PC-3 (cell line): ENCODE data around the gene GPR45. TPM values are rescaled to one million over a fixed set of nuclear protein-coding genes. Genes with fewer than 3 reads are reported as not detected.

Source experiments
- ATAC-seq: fragments of 200-7000 bp; cut with Tn5 transposase; 2 replicates; pipeline ENCODE4 v1.9.1; 2020; ENCODE audit warnings: mild to moderate bottlenecking, moderate library complexity
- BruUV-seq: library from RNA; stranded (reverse); fragments of 400-500 nt; replicated peaks from 2 replicates; lab custom pipeline; 2021; lab: Mats Ljungman, UMichigan
- CTCF ChIA-PET: fragments of 300-600 bp; sonication (Branson Sonifier 250); formaldehyde crosslinking; loops from one replicate; lab custom pipeline; 2022; ENCODE audit warnings: antibody characterized with exemption; lab: Charles Lee
- POLR2A ChIA-PET: fragments of 300-600 bp; sonication (Branson Sonifier 250); formaldehyde crosslinking; loops from one replicate; lab custom pipeline; 2022; ENCODE audit warnings: antibody characterized with exemption; ENCODE audit not compliant: unreplicated experiment; lab: Charles Lee
- DNase-seq: peaks from one replicate; pipeline ENCODE4 v3.0.0-alpha.2; 2015
- H2AFZ ChIP-seq: fragments of 300-600 bp; sonication (generic); 2 replicates; pipeline ENCODE4 v1.6.0; 2016; ENCODE audit warnings: antibody characterized with exemption, low read length
- H3F3A ChIP-seq: fragments of 300-600 bp; sonication (generic); one replicate; pipeline ENCODE4 v1.6.0; 2017; ENCODE audit warnings: antibody characterized with exemption, low read length, control low read depth, mild to moderate bottlenecking; ENCODE audit not compliant: unreplicated experiment
- H3K27ac ChIP-seq: fragments of 300-600 bp; sonication (generic); 2 replicates; pipeline ENCODE4 v1.5.1; 2016; ENCODE audit warnings: mild to moderate bottlenecking, low read length
- H3K27me3 ChIP-seq: fragments of 300-600 bp; sonication (generic); 2 replicates; pipeline ENCODE4 v1.6.1; 2016; ENCODE audit warnings: low read length, mixed read lengths
- H3K36me3 ChIP-seq: fragments of 300-600 bp; sonication (generic); 2 replicates; pipeline ENCODE4 v1.6.1; 2016; ENCODE audit warnings: low read depth, mixed run types, low read length, mixed read lengths
- H3K4me1 ChIP-seq: fragments of 300-600 bp; sonication (generic); 2 replicates; pipeline ENCODE4 v1.5.1; 2016; ENCODE audit warnings: low read length; ENCODE audit not compliant: insufficient read depth
- H3K4me2 ChIP-seq: fragments of 300-600 bp; sonication (generic); 2 replicates; pipeline ENCODE4 v1.6.0; 2016; ENCODE audit warnings: low read length
- H3K4me3 ChIP-seq: fragments of 300-600 bp; sonication (generic); 2 replicates; pipeline ENCODE4 v1.5.1; 2016; ENCODE audit warnings: mild to moderate bottlenecking, low read length, mixed read lengths
- H3K79me2 ChIP-seq: fragments of 300-600 bp; sonication (generic); 2 replicates; pipeline ENCODE4 v1.6.1; 2017; ENCODE audit warnings: low read length, mixed read lengths
- H3K9ac ChIP-seq: fragments of 300-600 bp; sonication (generic); 2 replicates; pipeline ENCODE4 v1.6.0; 2016; ENCODE audit warnings: mild to moderate bottlenecking, low read length
- H3K9me2 ChIP-seq: fragments of 300-600 bp; sonication (generic); replicated peaks from 2 replicates; pipeline ENCODE4 v1.6.1; 2016; ENCODE audit warnings: mixed run types, low read length, mixed read lengths
- H3K9me3 ChIP-seq: fragments of 300-600 bp; sonication (generic); 2 replicates; pipeline ENCODE4 v1.6.1; 2016; ENCODE audit warnings: low read length, mixed read lengths
- H4K20me1 ChIP-seq: fragments of 300-600 bp; sonication (generic); 2 replicates; pipeline ENCODE4 v1.6.1; 2016; ENCODE audit warnings: low read length, mixed read lengths
- CTCF ChIP-seq: fragments of 300-600 bp; sonication (generic); conservative IDR thresholded peaks from 2 replicates; pipeline ENCODE4 v1.5.1; 2017; ENCODE audit warnings: antibody characterized with exemption, low read depth, mild to moderate bottlenecking, low read length
- EZH2 ChIP-seq: fragments of 300-600 bp; sonication (generic); IDR thresholded peaks from one replicate; pipeline ENCODE4 v1.6.1; 2017; ENCODE audit warnings: antibody characterized with exemption, mild to moderate bottlenecking, low read length; ENCODE audit not compliant: unreplicated experiment
- EZH2phosphoT487 ChIP-seq: fragments of 300-600 bp; sonication (generic); IDR thresholded peaks from 2 replicates; pipeline ENCODE4 v1.6.1; 2018; ENCODE audit warnings: mild to moderate bottlenecking, antibody characterized with exemption, low read length, borderline replicate concordance
- intact Hi-C: fragments of 100-400 bp; cut with micrococcal nuclease; formaldehyde crosslinking; loops from 2 replicates; pipeline ENCODE4 v1.9.0; 2023
- total RNA-seq: library from RNA; depleted of rRNA; stranded (reverse); fragments of >200 nt; gene quantifications from 2 replicates; pipeline ENCODE4 v1.2.3, GENCODE V29; 2014

The GPR45 gene
- total RNA-seq, 1 experiment from 2014 or later, result not detected

- DNase-seq (no peak), ATAC-seq (no peak)
- Histone ChIP-seq H3K9ac (no peak overlapping the region), H3K27ac (no peak overlapping the region), H2AFZ (no peak overlapping the region), H4K20me1 (no peaks in the 10 kb centered on the region), H3F3A (no peaks in the 10 kb centered on the region), H3K36me3 (no peaks in the 10 kb centered on the region), H3K27me3 (peaks cover 97% of the 10 kb centered on the region), H3K4me2 (no peak overlapping the region), H3K79me2 (no peaks in the 10 kb centered on the region), H3K9me2 (no peaks in the 10 kb centered on the region), H3K9me3 (no peaks in the 10 kb centered on the region), H3K4me3 (no peak overlapping the region), H3K4me1 (no peaks in the 10 kb centered on the region)
- intact Hi-C loops, result no loop called here
- CTCF ChIA-PET, result no interaction called here
- no TSS peak for BruUV-seq
- TF ChIP-seq EZH2, result no peak
- no peak for TF ChIP-seq EZH2phosphoT487
- no peak for TF ChIP-seq CTCF
- POLR2A ChIA-PET, result no interaction called here
Observed at GRCh38 chr2:105220604-105221003, 20.9 kb upstream of the GPR45 start.

DNA sequence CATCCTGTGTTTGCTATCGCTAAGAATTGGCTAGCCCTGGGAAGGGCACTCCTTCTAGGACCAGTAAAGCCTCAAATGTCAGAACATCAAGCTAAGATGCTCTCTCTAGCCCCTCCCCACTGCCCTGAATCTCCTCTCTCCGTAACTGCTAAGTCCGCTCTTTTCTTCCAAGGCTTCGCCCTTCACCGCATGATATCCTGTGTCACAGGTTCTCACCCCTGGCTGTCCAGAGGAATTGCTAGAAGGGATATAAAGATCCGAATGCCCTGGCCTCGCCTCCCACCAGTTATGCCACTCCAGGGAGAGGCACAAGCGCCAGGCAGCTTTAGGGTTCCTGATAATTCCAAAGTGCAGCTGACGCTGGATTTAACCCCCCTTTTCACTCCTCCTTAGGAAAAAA is 17.1 kb upstream of the GPR45 start:
- BruUV-seq, result no TSS peak
- Histone ChIP-seq H3K9ac (no peak overlapping the region), H3K27me3 (peaks cover 92% of the 10 kb centered on the region), H3K9me2 (no peaks in the 10 kb centered on the region), H3K36me3 (no peaks in the 10 kb centered on the region), H3K4me1 (no peaks in the 10 kb centered on the region), H3K9me3 (no peaks in the 10 kb centered on the region), H3K4me2 (no peak overlapping the region), H4K20me1 (no peaks in the 10 kb centered on the region), H3K27ac (no peak overlapping the region), H3F3A (no peaks in the 10 kb centered on the region), H2AFZ (no peak overlapping the region), H3K4me3 (no peak overlapping the region), H3K79me2 (no peaks in the 10 kb centered on the region)
- CTCF ChIA-PET, result no interaction called here
- TF ChIP-seq CTCF (no peak), EZH2phosphoT487 (no peak), EZH2 (no peak)
- ATAC-seq (no peak), DNase-seq (no peak)
- POLR2A ChIA-PET, result no interaction called here
- intact Hi-C loops, result no loop called here

DNA sequence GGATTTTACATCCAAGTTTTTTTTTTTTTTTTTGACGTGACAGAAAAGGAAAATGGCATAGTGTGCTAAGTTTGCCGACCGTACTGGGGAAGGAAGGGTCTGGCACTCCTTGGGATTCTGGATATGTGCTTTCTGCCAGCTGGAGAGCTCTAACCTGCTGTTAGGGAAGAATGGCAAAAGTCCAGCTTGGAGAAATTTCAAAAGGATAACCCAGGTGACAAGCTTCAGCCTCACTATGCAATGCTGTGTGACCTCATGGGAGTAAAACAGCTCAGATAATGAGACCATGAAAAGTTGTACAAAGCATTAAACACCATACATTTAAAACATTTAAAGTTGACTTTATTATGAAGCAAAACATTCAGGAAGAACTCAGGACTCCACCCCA is 10.3 kb upstream of the GPR45 start:
- Histone ChIP-seq H3K79me2 (no peaks in the 10 kb centered on the region), H3K27ac (no peak overlapping the region), H3K4me2 (no peak overlapping the region), H3K9ac (no peak overlapping the region), H3K9me3 (no peaks in the 10 kb centered on the region), H3K4me1 (no peaks in the 10 kb centered on the region), H3K9me2 (no peaks in the 10 kb centered on the region), H3K36me3 (no peaks in the 10 kb centered on the region), H2AFZ (no peak overlapping the region), H3F3A (no peaks in the 10 kb centered on the region), H3K27me3 (peaks cover 37% of the 10 kb centered on the region), H3K4me3 (no peak overlapping the region), H4K20me1 (no peaks in the 10 kb centered on the region)
- no peak for DNase-seq
- BruUV-seq, result no TSS peak
- TF ChIP-seq EZH2phosphoT487 (no peak), EZH2 (no peak), CTCF (no peak)
- no peak for ATAC-seq
- CTCF ChIA-PET, result no interaction called here
- intact Hi-C loops, result no loop called here
- POLR2A ChIA-PET, result no interaction called here
